Head of caudate nucleus (tissue), 42 donors: ENCODE results near the gene C12orf60.

ENCODE experiments used
- DNase-seq, 42 donors: peaks; one replicate each; pipeline versions ENCODE4 v3.0.0 to v3.0.0-alpha.2; 2020 to 2021; ENCODE audit warnings: mixed read lengths in 7 of 42
- intact Hi-C: fragments of 100-400 bp; cut with DNase I; formaldehyde crosslinking; loops from one replicate; pipeline ENCODE4 v1.15.0; 2022

C12orf60 gene

DNA sequence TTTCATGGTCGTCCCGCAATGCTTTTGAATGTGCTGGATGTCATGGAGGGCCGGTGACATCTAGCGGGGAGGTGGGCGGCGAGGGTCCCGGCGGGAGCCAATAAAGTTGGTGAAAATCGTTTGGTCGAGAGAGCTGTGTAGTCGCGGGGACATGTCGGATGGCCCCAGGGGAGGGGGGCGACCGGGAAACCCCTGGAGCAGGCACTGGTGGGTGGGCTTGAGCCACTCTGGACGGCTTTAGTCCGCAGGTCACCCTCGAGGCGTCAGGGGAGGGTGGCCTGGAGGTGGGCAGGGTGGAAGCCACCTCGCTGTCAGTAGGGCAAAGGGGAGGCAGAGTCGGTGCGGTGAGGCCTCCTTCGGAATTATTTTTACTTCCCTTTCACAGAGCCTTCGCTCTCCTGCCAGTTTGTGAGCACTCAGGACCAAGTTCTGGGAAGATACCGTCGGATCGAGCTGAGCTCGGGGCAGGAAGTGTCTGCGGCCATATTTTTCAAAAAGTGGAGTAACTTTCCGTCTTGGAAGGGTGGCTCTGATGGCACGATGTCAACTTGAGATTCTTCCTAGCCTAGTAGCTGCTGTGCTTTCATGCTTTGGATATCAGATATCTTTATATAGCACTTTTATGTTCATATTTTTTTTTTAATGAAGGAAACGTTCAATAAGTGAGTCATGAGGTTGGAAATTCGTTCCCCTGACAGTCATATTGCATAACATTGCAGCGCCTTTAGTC lies 28.4 kb upstream of the C12orf60 start:
- DNase-seq, result peak in 31 of 42 donors; percentile 16 to 62 (median 33)
- intact Hi-C loops, result loop anchor here (10.0 kb wide), 1 partner anchor 520 kb away; no protein-coding TSS in a partner anchor

GRCh38 chr12:14775636-14775980 lies 27.9 kb upstream of the C12orf60 start:
- intact Hi-C loops, result loop anchor here (10.0 kb wide), 1 partner anchor 521 kb away; no protein-coding TSS in a partner anchor

DNA sequence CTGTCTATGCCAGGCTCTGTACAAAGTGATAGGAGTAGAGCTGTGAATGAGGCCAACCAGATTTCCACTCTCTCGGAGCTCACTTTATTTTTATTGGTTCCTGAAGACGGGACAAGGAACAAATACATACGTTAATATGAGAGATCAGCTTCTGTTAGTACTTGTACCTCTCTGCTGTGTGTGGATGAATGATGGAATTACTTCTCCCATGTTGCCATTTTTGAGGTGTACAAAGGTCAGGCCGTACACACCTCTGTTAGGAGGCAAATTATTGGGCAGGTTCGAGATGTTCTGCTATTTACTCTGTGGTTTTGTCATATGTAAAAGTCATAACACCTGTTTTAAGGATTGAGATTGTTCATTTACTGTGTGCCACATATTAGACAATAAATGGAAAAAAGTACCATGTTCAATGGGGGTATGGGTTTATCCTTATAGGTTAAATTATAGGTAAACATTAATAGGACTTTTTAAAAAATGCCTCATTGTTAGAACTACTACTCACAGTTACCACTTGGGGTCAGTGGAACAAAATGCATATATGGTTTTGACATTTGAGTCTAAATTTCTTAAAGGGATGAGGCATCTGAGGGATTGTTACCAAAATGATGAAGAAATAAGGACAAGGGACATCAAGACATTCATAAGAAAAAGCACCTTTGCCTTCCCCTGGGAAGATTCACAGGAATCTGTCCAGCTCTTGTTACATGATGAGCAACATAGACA lies 27.1 kb upstream of the C12orf60 start:
- no peak for DNase-seq
- intact Hi-C loops, result loop anchor here (10.0 kb wide), 1 partner anchor 522 kb away; no protein-coding TSS in a partner anchor

More at GRCh38 chr12:14775636-14775980, 27.9 kb upstream of the C12orf60 start:
- no peak for DNase-seq

DNA sequence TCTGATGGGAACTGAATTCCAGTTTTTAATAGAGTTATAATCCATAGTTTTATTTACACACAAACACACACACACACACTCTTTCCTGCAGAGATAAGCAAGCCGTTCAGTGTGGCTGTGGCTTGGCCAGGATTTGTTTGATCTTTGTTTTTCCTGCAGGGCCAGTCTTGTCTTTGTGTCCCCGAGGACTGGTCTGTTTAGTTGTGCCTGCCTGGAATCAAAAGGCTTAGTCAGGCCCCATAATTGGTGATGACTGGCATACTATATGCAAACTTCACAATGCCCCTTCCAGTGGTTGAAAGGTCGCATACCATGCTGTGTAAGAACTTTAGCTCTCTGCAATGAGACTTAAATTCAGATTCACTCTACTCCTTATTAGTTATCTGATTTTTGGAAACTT lies 26.2 kb upstream of the C12orf60 start:
- intact Hi-C loops, result loop anchor here (10.0 kb wide), 1 partner anchor 522 kb away; no protein-coding TSS in a partner anchor
- DNase-seq, result no peak

- intact Hi-C loops, result loop anchor here (10.0 kb wide), 1 partner anchor 525 kb away; no protein-coding TSS in a partner anchor
- DNase-seq, result no peak
These were observed 23.6 kb upstream of the C12orf60 start for GRCh38 chr12:14779834-14780233.

DNA sequence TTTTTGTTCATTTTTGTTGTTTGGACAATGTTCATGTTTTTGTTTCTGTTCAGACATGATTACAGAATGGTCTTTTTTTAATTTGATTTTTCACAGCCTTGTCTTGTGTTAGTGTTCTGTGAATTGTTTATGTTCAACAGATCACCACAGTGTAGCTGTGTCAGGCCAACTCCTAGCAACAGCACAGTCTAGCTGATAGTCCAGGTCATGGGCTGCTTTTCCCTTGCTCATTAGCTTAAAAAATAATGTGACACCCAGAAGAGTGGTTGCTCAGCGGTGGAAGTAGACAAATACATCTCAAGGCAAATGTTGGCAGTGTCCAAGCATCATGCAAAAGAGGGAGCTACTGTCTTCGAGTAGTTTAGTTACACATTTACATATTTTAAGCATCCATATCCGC lies 22.6 kb upstream of the C12orf60 start:
- no peak for DNase-seq
- intact Hi-C loops, result no loop called here

- DNase-seq, result no peak
- intact Hi-C loops, result no loop called here
These were observed 21.9 kb upstream of the C12orf60 start for GRCh38 chr12:14781563-14781962.

DNA sequence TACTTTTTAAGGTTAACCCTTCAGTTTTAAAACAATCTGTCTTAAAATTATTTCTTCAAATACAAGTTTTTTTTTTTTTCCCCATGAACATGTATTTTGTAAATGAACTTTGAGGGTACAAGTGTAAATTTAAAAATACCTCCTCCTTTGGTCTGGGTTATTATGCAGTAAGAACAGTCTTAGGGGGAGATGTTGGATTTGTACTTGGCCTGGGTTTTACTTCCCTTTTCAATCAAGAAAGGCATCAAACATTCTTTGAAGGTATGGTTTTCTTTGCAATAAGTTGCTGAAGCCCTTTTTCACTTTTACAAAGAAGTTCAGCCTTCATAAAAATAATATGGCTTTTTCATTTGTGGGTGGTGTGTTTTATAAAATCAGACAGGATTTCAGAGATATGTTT lies 20.7 kb upstream of the C12orf60 start:
- intact Hi-C loops, result no loop called here
- DNase-seq, result no peak

DNA sequence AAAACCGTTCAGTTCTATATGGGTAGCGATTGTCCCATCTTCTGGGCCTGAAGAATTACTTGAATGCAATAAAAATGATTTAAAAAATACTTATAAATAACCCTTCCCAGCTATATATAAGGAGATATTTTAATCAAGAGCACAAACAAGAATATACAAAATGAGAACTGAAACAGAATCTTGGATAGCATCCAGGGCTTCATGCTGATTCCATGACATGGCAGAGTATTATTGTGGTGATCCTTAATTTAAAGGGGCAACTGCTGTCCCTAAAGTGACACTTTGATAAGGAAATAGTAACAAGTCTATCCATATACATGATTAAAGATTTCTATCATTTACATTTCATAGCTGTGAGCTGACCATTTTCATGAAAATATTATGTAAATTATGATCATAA lies 19.0 kb upstream of the C12orf60 start:
- intact Hi-C loops, result no loop called here
- no peak for DNase-seq

DNA sequence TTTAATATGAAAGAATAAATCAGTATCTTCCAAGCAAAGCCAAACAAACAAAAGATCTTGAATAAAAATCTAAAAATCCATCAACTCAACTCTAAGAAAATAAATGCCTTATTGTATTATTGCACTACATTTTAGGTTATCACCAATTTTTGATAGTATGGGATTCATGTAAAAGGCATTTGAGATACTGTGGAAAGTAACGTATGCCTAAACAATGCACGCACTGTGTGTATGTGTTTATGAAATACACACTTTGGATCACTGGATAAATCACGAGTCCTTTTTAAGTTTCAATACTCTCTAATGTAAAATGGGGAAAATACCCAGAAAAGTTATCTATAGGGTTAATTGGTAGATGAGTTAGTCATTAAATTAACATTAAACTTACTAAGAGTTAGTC lies 17.9 kb upstream of the C12orf60 start:
- intact Hi-C loops, result no loop called here
- no peak for DNase-seq

GRCh38 chr12:14795028-14795448 lies 8.4 kb upstream of the C12orf60 start:
- no peak for DNase-seq
- intact Hi-C loops, result no loop called here

DNA sequence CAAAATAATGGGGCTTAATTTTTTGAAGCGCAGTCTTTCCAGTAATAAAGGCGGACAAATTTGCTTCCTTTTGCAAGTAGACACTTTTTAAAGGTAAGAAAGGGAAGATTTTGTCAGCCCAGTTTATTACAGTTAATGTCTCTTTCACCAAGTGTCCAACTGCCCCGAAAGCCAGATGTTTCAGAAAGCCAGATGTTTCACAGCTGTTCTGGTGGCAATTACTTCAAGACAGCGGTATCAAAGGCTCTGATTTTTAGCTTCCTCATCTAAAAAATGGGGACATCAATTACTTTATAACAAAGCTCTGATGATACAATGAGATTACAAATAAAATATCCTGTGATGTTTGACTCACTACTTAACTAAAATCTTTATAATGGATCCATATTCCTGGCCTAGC lies 1.2 kb upstream of the C12orf60 start:
- DNase-seq, result no peak
- intact Hi-C loops, result no loop called here

GRCh38 chr12:14802721-14803010 lies 804 bp upstream of the C12orf60 start:
- intact Hi-C loops, result no loop called here
- DNase-seq, result no peak

- no peak for DNase-seq
- intact Hi-C loops, result no loop called here
These were observed 325 bp downstream of the C12orf60 start for GRCh38 chr12:14803830-14804160.

GRCh38 chr12:14810167-14810952 lies 6.9 kb downstream of the C12orf60 start:
- DNase-seq, result no peak
- intact Hi-C loops, result no loop called here

- DNase-seq, result no peak
- intact Hi-C loops, result no loop called here
These were observed 7.5 kb downstream of the C12orf60 start for GRCh38 chr12:14810953-14811483.

GRCh38 chr12:14811486-14811885 lies 8.0 kb downstream of the C12orf60 start:
- intact Hi-C loops, result no loop called here
- no peak for DNase-seq

GRCh38 chr12:14814014-14814413 lies 10.5 kb downstream of the C12orf60 start, which contains the start of gene SMCO3:
Gene SMCO3, minus strand, starts transcription at chr12:14814182. Its CDS starts 7,502 bp downstream, at chr12:14806680.
- DNase-seq, result no peak
- intact Hi-C loops, result no loop called here

DNA sequence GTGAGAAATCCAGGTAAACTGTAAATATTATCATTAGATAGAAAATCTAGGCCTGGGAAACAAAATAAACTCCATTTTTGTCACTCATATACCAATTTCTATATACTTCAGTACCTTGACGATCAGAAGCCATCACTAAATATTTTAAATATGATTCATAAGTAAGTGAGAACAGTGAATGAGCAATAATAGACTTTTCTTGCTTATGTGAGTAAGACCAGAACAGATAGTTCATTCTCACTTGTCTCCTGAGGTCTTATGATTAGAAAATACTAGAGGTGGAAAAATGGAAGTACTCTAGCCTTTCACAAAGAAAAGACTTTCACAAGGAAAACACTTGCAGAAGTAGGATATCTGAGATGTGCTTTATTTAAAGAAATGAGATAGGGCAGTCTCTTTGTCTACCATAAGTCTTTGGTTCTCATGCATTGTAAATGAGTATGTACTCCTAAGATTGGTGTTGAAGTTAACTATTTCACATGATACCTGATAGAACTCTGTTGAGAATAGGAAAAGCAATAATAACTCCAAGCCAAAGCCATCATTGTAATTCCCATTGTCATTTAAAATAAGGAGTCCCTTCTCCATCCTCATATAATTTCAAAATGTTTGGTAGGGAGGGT lies 20.7 kb downstream of the C12orf60 start:
- no peak for DNase-seq
- intact Hi-C loops, result no loop called here
